Activated effector memory CD4-positive, alpha-beta T cell treated with Interleukin-2 at 50 U/mL for 16 hours (primary cell): ENCODE measurements around the gene CBL.

Source experiments
- DNase-seq: peaks from one replicate; pipeline ENCODE4 v3.0.0-alpha.2; 2020

Gene CBL

GRCh38 chr11:119277660-119278059, 71.5 kb downstream of the CBL start:
- no peak for DNase-seq

GRCh38 chr11:119282495-119282894, 76.4 kb downstream of the CBL start:
- no peak for DNase-seq

DNA sequence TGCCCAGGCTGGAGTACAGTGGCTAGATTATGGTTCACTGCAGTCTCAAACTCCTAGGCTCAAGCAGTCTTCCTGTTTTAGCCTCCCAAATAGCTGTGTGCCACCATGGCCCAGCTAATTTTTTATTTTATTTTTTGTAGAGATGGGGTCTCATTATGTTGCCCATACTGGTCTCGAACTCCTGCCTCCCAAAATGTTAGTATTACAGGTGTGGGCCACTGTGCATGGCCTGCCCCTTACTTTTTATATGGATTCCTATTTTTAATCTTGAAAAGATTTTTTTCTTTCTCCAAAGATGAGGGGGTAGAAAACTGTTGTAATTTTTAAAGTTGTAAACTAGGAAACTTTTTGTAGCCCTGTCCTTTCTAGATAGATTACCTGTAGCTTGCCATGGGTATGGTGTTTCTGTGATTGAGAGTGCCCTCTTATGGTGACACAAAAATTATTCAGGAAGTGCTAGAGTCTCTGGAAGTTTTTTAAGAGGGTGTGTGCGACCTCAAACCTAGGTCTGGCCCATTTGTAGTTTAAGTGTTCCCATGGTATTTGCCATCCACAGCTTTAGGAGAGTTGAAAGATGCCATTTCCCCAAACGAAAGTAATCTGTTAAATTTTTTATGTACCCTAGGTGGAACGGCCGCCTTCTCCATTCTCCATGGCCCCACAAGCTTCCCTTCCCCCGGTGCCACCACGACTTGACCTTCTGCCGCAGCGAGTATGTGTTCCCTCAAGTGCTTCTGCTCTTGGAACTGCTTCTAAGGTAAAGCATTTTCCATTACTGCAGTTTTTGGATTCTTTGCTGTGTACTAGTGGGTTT, 78.4 kb downstream of the CBL start:
- DNase-seq = no peak

GRCh38 chr11:119285431-119285830, 79.3 kb downstream of the CBL start:
- DNase-seq = no peak

- no peak for DNase-seq
These were observed 82.1 kb downstream of the CBL start for GRCh38 chr11:119288219-119288618.

- no peak for DNase-seq
These were observed 84.9 kb downstream of the CBL start for GRCh38 chr11:119290894-119291497.

- no peak for DNase-seq
These were observed 87.3 kb downstream of the CBL start for GRCh38 chr11:119293461-119293860.

- DNase-seq = no peak
These were observed 89.0 kb downstream of the CBL start for GRCh38 chr11:119295178-119295577.

- DNase-seq = no peak
These were observed 91.8 kb downstream of the CBL start for GRCh38 chr11:119297938-119298337.

DNA sequence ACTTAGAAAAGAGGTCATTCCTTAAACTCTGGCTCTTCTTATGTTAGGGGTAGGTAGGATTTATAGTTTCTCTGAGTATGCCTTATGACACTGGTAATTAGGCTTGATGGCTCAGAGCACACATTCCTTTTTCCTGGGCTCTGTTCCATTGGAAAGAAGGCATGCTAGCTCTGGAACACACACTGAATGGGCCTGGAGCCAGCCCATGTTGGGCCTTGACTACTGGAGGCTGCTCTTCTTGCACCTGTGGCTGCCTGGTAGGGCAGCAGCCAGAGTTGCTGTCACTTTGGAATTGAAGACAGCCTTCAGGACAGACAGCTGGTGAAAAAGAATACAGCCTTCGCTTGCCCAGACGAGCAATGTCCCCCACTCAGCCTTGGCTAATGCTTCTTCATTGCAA, 92.6 kb downstream of the CBL start:
- no peak for DNase-seq

GRCh38 chr11:119299416-119299815, 93.3 kb downstream of the CBL start:
- no peak for DNase-seq

DNA sequence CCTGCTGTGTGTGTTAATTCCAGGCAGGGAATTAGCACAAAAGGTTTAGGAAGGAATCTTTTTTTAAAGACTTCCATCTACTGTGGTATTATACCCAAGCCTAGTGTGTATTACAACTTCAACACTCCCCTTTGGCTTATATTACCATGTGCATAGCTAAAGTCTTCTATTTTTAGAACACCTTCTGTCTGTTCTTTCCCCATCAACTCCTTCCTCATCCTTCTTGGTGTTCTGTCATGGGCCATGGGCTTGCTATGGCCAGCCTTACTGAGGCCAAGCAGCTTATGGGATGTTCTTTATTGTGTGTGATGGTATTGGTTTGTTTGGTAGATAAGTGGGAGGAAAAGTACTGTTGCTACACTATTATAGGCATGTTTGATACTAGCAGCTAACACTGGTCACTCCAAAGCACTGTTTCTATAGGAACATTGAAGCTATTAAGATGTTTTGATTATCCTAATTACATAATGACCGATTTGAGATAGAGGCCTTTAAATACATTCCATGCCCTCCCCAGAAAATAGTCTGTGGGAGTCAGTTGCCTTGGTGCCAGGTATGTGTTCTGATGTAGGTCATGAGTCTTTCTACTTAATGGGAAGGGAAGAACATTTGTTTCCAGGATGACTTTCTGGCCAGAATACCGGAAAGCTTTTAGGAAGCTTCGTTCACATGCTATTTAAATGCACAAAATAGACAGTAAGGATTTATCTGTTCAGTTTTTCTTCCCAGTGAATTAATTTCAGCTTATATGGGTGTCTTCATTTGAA, 94.2 kb downstream of the CBL start:
- DNase-seq = no peak

DNA sequence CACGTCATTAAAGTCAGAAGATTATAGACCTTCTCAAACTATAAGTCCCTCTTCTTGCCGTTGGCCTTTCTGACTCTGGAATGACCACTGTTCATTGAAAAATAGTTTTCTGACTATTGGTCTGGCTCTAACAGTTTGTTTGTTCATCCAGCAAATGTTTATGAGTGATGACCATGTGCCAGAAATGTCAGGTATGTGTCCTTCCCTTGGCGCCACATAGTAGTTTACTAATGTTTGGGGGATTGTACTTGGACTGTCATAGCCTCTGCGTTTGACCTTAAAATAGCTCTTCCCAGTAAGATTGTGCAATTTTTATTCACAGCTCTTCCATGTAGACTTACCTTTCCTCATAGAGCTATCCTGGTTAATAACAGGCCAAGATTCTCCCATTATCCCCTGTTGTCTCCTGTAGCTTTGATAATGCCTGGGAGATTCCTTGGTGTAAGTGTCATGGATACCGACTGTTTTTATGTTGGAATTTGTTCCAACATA, 97.1 kb downstream of the CBL start:
- no peak for DNase-seq

GRCh38 chr11:119305556-119306372, 99.6 kb downstream of the CBL start:
- DNase-seq = no peak

DNA sequence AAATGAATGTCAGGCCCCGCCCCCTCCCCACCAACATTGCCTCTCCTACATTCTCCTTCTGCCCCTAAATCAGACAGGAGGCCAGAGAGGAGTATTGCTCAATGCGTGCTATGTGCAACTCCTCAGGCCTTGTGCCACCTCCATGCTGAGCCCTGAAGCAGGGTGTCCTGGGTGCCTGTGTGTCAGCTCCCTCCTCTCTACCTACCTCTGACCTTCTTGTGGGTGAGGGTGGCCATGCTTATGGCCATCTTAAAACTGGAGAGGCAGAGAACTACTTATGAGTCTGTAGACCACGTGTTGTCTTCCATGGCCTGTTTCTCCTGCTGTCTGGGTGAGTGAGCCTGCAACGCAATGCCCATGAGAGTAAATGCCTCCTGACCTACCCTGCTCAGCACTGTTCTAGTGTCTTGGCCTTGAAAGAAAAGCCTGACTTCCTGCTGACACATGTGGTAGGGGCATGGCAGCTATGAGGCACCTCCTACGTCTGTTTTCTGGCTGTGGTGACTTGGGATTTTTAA, 100.3 kb downstream of the CBL start:
- DNase-seq = no peak

GRCh38 chr11:119307219-119307618, 101.1 kb downstream of the CBL start:
- no peak for DNase-seq

- DNase-seq = no peak
These were observed 101.8 kb downstream of the CBL start for GRCh38 chr11:119307974-119308373.

GRCh38 chr11:119309411-119309810, 103.3 kb downstream of the CBL start:
- DNase-seq = no peak

- no peak for DNase-seq
These were observed 104.0 kb downstream of the CBL start for GRCh38 chr11:119309953-119310681.

GRCh38 chr11:119310682-119311052, 104.5 kb downstream of the CBL start:
- no peak for DNase-seq

GRCh38 chr11:119314726-119315125, 108.6 kb downstream of the CBL start:
- DNase-seq = no peak
